DOHH2 (cell line): ENCODE measurements around the gene PDE4D.
"Not testable (repeated sequence)": the region's sequence is repeated elsewhere in the genome, so short reads cannot be mapped to it uniquely, and the experiment has no call there.

Source experiments
- CTCF ChIP-seq: fragments of 200-600 bp; sonication (generic); IDR thresholded peaks from one replicate; pipeline ENCODE4 v1.5.1; 2014; ENCODE audit warnings: antibody characterized with exemption, mild to moderate bottlenecking, low read depth, low read length; ENCODE audit not compliant: poor library complexity, severe bottlenecking
- EZH2phosphoT487 ChIP-seq: fragments of 200-600 bp; sonication (generic); IDR thresholded peaks from 2 replicates; pipeline ENCODE4 v1.6.1; 2017; ENCODE audit warnings: borderline replicate concordance, mild to moderate bottlenecking, antibody characterized with exemption, low read length, moderate library complexity, mixed read lengths

- TF ChIP-seq CTCF, EZH2phosphoT487: not testable (repeated sequence)
These were observed 108.8 kb downstream of the PDE4D start for GRCh38 chr5:59784708-59785107.
